H1 (cell line): Measurements from ENCODE around the gene GRM1. TPM values are rescaled to one million over a fixed set of nuclear protein-coding genes. Genes with fewer than 3 reads are reported as not detected.

Source experiments
- CTCF ChIA-PET: fragments of 300-600 bp; sonication (Branson Sonifier 250); formaldehyde crosslinking; loops from one replicate; lab custom pipeline; 2021; ENCODE audit not compliant: partially characterized antibody; lab: Charles Lee
- POLR2A ChIA-PET: fragments of 300-600 bp; sonication (Branson Sonifier 250); formaldehyde crosslinking; loops from one replicate; lab custom pipeline; 2021; ENCODE audit warnings: inconsistent platforms; ENCODE audit not compliant: partially characterized antibody; lab: Charles Lee
- DNase-seq, 2 experiments: peaks; one replicate each; pipeline versions ENCODE4 v3.0.0 to v3.0.0-alpha.2; 2010 to 2022; ENCODE audit warnings: low spot score in 2 of 2, low read depth in 1 of 2, mixed read lengths in 1 of 2
- FAIRE-seq: peaks from 2 replicates; lab custom pipeline; 2011; peaks lifted over from hg19 to GRCh38; lab: Jason Lieb, UNC
- H2AFZ ChIP-seq: 2 replicates; pipeline ENCODE4 v1.8.1; 2012; ENCODE audit warnings: low read length, inconsistent platforms
- H2AK5ac ChIP-seq: 2 replicates; pipeline ENCODE4 v1.6.1; 2013; ENCODE audit warnings: low read depth, low read length
- H2BK120ac ChIP-seq: replicated peaks from 2 replicates; pipeline ENCODE3; 2013; ENCODE audit warnings: low read depth, low read length, inconsistent platforms
- H2BK12ac ChIP-seq: 2 replicates; pipeline ENCODE4 v1.6.1; 2013; ENCODE audit warnings: low read depth, low read length
- H2BK15ac ChIP-seq: 2 replicates; pipeline ENCODE4 v1.6.1; 2013; ENCODE audit warnings: low read length
- H2BK20ac ChIP-seq: 2 replicates; pipeline ENCODE4 v1.6.1; 2013; ENCODE audit warnings: low read length
- H2BK5ac ChIP-seq: 2 replicates; pipeline ENCODE4 v1.6.1; 2013; ENCODE audit warnings: low read depth, low read length
- H3K14ac ChIP-seq: 2 replicates; pipeline ENCODE4 v1.6.1; 2013; ENCODE audit warnings: inconsistent platforms; ENCODE audit not compliant: insufficient read length
- H3K18ac ChIP-seq: 2 replicates; pipeline ENCODE4 v1.6.1; 2013; ENCODE audit warnings: low read length; ENCODE audit errors: extremely low read depth
- H3K23ac ChIP-seq: 2 replicates; pipeline ENCODE4 v1.6.1; 2013; ENCODE audit warnings: inconsistent platforms; ENCODE audit not compliant: insufficient read length
- H3K23me2 ChIP-seq: 2 replicates; pipeline ENCODE4 v1.6.1; 2013; ENCODE audit warnings: low read depth, low read length
- H3K27ac ChIP-seq: 2 replicates; pipeline ENCODE4 v1.6.1; 2011; ENCODE audit warnings: low read depth, low read length, inconsistent platforms
- H3K27me3 ChIP-seq, 4 experiments: replicated peaks in 1 of 4; 1 replicate in 1 of 4; 2 replicates in 3 of 4; pipeline versions ENCODE4 v1.6.1 to v1.8.1; 2011 to 2013; ENCODE audit warnings: low read length in 3 of 4, mild to moderate bottlenecking in 3 of 4, inconsistent platforms in 2 of 4, mixed read lengths in 2 of 4, moderate library complexity in 1 of 4; ENCODE audit not compliant: control insufficient read depth in 3 of 4, insufficient read depth in 3 of 4; ENCODE audit errors: extremely low read depth in 1 of 4
- H3K36me3 ChIP-seq, 4 experiments: 2 replicates each; pipeline versions ENCODE4 v1.6.1 to v1.8.1; 2011 to 2013; ENCODE audit warnings: mild to moderate bottlenecking in 4 of 4, low read length in 3 of 4, moderate library complexity in 2 of 4, control low read depth in 1 of 4, inconsistent platforms in 1 of 4; ENCODE audit not compliant: insufficient read depth in 4 of 4, control insufficient read depth in 2 of 4
- H3K4ac ChIP-seq: replicated peaks from 2 replicates; pipeline ENCODE3; 2013; ENCODE audit warnings: low read length, low read depth, mixed read lengths, inconsistent platforms; ENCODE audit not compliant: insufficient read length
- H3K4me1 ChIP-seq, 4 experiments: replicated peaks in 1 of 4; 1 replicate in 1 of 4; 2 replicates in 3 of 4; pipeline versions ENCODE4 v1.6.1 to v1.8.1; 2011 to 2013; ENCODE audit warnings: low read length in 3 of 4, inconsistent platforms in 2 of 4, mixed read lengths in 1 of 4; ENCODE audit not compliant: insufficient read depth in 4 of 4, control insufficient read depth in 3 of 4
- H3K4me2 ChIP-seq, 2 experiments: 2 replicates each; pipeline versions ENCODE4 v1.6.1 to v1.8.1; 2011 to 2013; ENCODE audit warnings: low read depth in 2 of 2, low read length in 2 of 2, control low read depth in 1 of 2, inconsistent platforms in 1 of 2, mild to moderate bottlenecking in 1 of 2; ENCODE audit not compliant: insufficient read depth in 1 of 2
- H3K4me3 ChIP-seq, 4 experiments: fragments of 200-600, 300-600 bp in 1 of 4; sonication (generic), shearing (Covaris generic), sonication (Bioruptor Twin) in 1 of 4; 2 replicates each; pipeline versions ENCODE4 v1.5.1 to v1.8.1; 2011 to 2016; ENCODE audit warnings: low read length in 4 of 4, low read depth in 3 of 4, control low read depth in 2 of 4, inconsistent platforms in 2 of 4, mild to moderate bottlenecking in 2 of 4, mixed read lengths in 1 of 4, moderate library complexity in 1 of 4; ENCODE audit not compliant: insufficient read depth in 2 of 4; ENCODE audit errors: extremely low read depth in 1 of 4
- H3K56ac ChIP-seq: replicated peaks from 2 replicates; pipeline ENCODE3; 2013; ENCODE audit warnings: low read depth, mild to moderate bottlenecking, mixed read lengths, low read length, inconsistent platforms; ENCODE audit not compliant: insufficient read length
- H3K79me1 ChIP-seq: 2 replicates; pipeline ENCODE4 v1.6.1; 2013; ENCODE audit warnings: low read depth, low read length, control low read depth
- H3K79me2 ChIP-seq, 2 experiments: 2 replicates each; pipeline versions ENCODE4 v1.6.1 to v1.8.1; 2012 to 2013; ENCODE audit warnings: low read length in 2 of 2, mild to moderate bottlenecking in 2 of 2, inconsistent platforms in 1 of 2; ENCODE audit not compliant: insufficient read depth in 2 of 2, control insufficient read depth in 1 of 2
- H3K9ac ChIP-seq, 4 experiments: replicated peaks in 1 of 4; 1 replicate in 1 of 4; 2 replicates in 3 of 4; pipeline versions ENCODE4 v1.6.1 to v1.8.1; 2011 to 2013; ENCODE audit warnings: low read depth in 3 of 4, low read length in 3 of 4, control low read depth in 2 of 4, mild to moderate bottlenecking in 2 of 4, moderate library complexity in 2 of 4, inconsistent platforms in 1 of 4; ENCODE audit errors: extremely low read depth in 1 of 4
- H3K9me3 ChIP-seq, 2 experiments: 2 replicates each; pipeline versions ENCODE4 v1.6.1 to v1.8.1; 2012 to 2013; ENCODE audit warnings: mild to moderate bottlenecking in 2 of 2, moderate library complexity in 2 of 2, control low read depth in 1 of 2, inconsistent platforms in 1 of 2, low read depth in 1 of 2, low read length in 1 of 2, mixed read lengths in 1 of 2; ENCODE audit not compliant: insufficient read depth in 2 of 2
- H4K20me1 ChIP-seq, 2 experiments: replicated peaks in 1 of 2; 2 replicates each; pipeline versions ENCODE3 to v1.8.1; 2011 to 2013; ENCODE audit warnings: inconsistent platforms in 2 of 2, low read length in 2 of 2, mild to moderate bottlenecking in 1 of 2; ENCODE audit not compliant: insufficient read depth in 2 of 2, control insufficient read depth in 1 of 2
- H4K5ac ChIP-seq: 2 replicates; pipeline ENCODE4 v1.6.1; 2013; ENCODE audit warnings: low read length, low read depth, mixed read lengths, inconsistent platforms; ENCODE audit not compliant: insufficient read length
- H4K8ac ChIP-seq: 2 replicates; pipeline ENCODE4 v1.8.0; 2013; ENCODE audit warnings: mild to moderate bottlenecking, moderate library complexity, low read length, inconsistent platforms; ENCODE audit not compliant: insufficient read depth; ENCODE audit errors: extremely low read depth
- H4K91ac ChIP-seq: replicated peaks from 2 replicates; pipeline ENCODE3; 2013; ENCODE audit warnings: low read length, mixed read lengths, inconsistent platforms; ENCODE audit not compliant: insufficient read length
- MAFK ChIP-seq: IDR thresholded peaks from 2 replicates; pipeline ENCODE4 v1.6.1; 2012; ENCODE audit warnings: low read depth, mild to moderate bottlenecking, improper control_type of control experiment, low read length
- SP1 ChIP-seq: IDR thresholded peaks from 2 replicates; pipeline ENCODE4 v1.6.1; 2011; ENCODE audit warnings: low read depth, low read length
- WGBS, 2 experiments: shearing (Covaris generic) in 1 of 2; methylation state at CpG; one replicate each; pipeline versions ENCODE4 v1.1.6 to v1.1.7; 2013 to 2015; ENCODE audit warnings: low lambda C conversion rate in 2 of 2, mixed read lengths in 2 of 2, inconsistent platforms in 1 of 2, low coverage in 1 of 2, missing lambda C conversion rate in 1 of 2; ENCODE audit not compliant: insufficient replicate concordance in 2 of 2, insufficient coverage in 1 of 2, insufficient read length in 1 of 2; ENCODE audit errors: extremely low coverage in 1 of 2, missing lambda C conversion rate in 1 of 2; 5-methylcytosine and 5-hydroxymethylcytosine counted together
- polyA plus RNA-seq, 7 experiments: library from polyadenylated mRNA; depleted of rRNA in 3 of 7; stranded (reverse) in 5 of 7; unstranded in 2 of 7; fragments of >200 nt in 5 of 7; fragments of 200-250 nt in 2 of 7; gene quantifications; 1 replicate in 5 of 7; 2 replicates in 1 of 7; 4 replicates in 1 of 7; pipeline versions ENCODE4 v1.2.1 to v1.2.3, GENCODE V29; 2011 to 2013; ENCODE audit warnings: missing spikeins in 2 of 7, mixed read lengths in 2 of 7
- total RNA-seq: library from RNA; stranded (reverse); fragmentation: NEBNext Ultra II Directional; extraction: Animal tissue kit (Norgen Biotek cat#: 25700); gene quantifications from 2 replicates; pipeline ENCODE4 v1.2.1, GENCODE V29; 2021

The GRM1 gene
- total and polyA plus RNA-seq, 2 of the 8 experiments (the other 6 are each of a cell fraction or from before 2014, with no cell fraction given) = 0.15 to 1.3 TPM

DNA sequence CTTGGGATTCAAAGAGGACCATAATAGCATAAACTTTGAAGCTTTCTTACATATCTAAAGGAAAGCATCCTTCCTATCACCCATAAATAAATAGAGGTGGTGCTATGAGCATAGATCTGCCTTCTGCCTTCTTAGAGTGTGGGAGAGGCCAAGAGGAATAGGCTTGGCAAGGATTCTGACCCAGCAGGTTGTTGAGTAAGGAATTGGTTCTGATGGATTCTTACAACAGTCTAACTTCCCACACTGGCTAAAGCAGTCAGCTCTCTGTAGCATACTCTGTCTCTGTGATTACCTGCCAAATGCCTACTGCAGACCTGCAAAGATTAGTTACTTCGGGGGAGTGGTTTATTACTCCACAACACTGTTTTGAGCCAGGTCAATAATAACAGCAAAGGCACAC is 316.7 kb downstream of the GRM1 start:
- Histone ChIP-seq H2BK20ac (no peak overlapping the region), H3K4me3 (no peak overlapping the region), H3K9ac (no peak overlapping the region), H3K14ac (no peak overlapping the region), H3K9me3 (no peaks in the 10 kb centered on the region), H2BK5ac (no peak overlapping the region), H3K79me2 (no peaks in the 10 kb centered on the region), H3K56ac (no peak overlapping the region), H2BK15ac (no peak overlapping the region), H2BK120ac (no peak overlapping the region), H3K4me1 (peaks cover 0 to 4% (median 1%) of the 10 kb centered on the region in 4 experiments; a peak in 2 of 7 replicates), H3K79me1 (no peaks in the 10 kb centered on the region), H3K27ac (no peak overlapping the region), H4K8ac (no peak overlapping the region), H3K23ac (no peak overlapping the region), H3K27me3 (no peaks in the 10 kb centered on the region), H3K4ac (no peak overlapping the region)
- 76% methylated on average over 1 of the region's 1 CpG; no CpG with 5 or more reads in 1 of the 2 experiments for WGBS, 2 experiments
- CTCF ChIA-PET = no interaction called here
- TF ChIP-seq MAFK = no peak
- no peak for TF ChIP-seq SP1
- TF ChIP-seq, all 59 proteins: peak for 0
- POLR2A ChIA-PET = no interaction called here
- peak overlapping the region; percentile 43; the same call in 1 of the 2 replicates for H2AFZ ChIP-seq
- no peak overlapping the region for H2BK12ac ChIP-seq
- FAIRE-seq (no peak), DNase-seq (no peak)
- no peak overlapping the region for H3K4me2 ChIP-seq
- no peak overlapping the region for H4K91ac ChIP-seq
- H4K5ac ChIP-seq = no peak overlapping the region
- H3K18ac ChIP-seq = no peak overlapping the region
- no peaks in the 10 kb centered on the region for H3K36me3 ChIP-seq
- H3K23me2 ChIP-seq = no peaks in the 10 kb centered on the region
- no peak overlapping the region for H2AK5ac ChIP-seq
- H4K20me1 ChIP-seq = no peaks in the 10 kb centered on the region
